IMR-90 (cell line): Measurements from ENCODE around the gene PEX14. TPM values are rescaled to one million over a fixed set of nuclear protein-coding genes. Genes with fewer than 3 reads are reported as not detected.

ENCODE experiments used
- ATAC-seq: fragments of 200-7000 bp; cut with Tn5 transposase; 2 replicates; pipeline ENCODE4 v1.9.1; 2020; ENCODE audit warnings: low read depth, mild to moderate bottlenecking, moderate library complexity
- BruUV-seq: library from RNA; stranded (reverse); fragments of 400-500 nt; replicated peaks from 2 replicates; lab custom pipeline; 2021; lab: Mats Ljungman, UMichigan
- CTCF ChIA-PET: fragments of 300-600 bp; formaldehyde crosslinking; extraction: SDS; loops from one replicate; lab custom pipeline; 2021; ENCODE audit warnings: antibody characterized with exemption; lab: Yijun Ruan, JAX
- POLR2A ChIA-PET: fragments of 300-600 bp; sonication (Branson Sonifier 250); formaldehyde crosslinking; loops from one replicate; lab custom pipeline; 2022; ENCODE audit warnings: antibody characterized with exemption; ENCODE audit not compliant: unreplicated experiment; lab: Charles Lee
- DNase-seq: peaks from one replicate; pipeline ENCODE4 v3.0.0; 2013
- H2AFZ ChIP-seq: replicated peaks from 2 replicates; pipeline ENCODE3; 2013; ENCODE audit warnings: low read length, mild to moderate bottlenecking; ENCODE audit not compliant: poor library complexity
- H2AK5ac ChIP-seq: 2 replicates; pipeline ENCODE4 v1.6.1; 2013; ENCODE audit warnings: low read depth, low read length, inconsistent platforms
- H2AK9ac ChIP-seq: replicated peaks from 2 replicates; pipeline ENCODE3; 2013; ENCODE audit warnings: mild to moderate bottlenecking, low read depth, low read length, moderate library complexity; ENCODE audit not compliant: poor library complexity
- H2BK120ac ChIP-seq: 2 replicates; pipeline ENCODE4 v1.6.1; 2013; ENCODE audit warnings: low read depth, low read length, inconsistent platforms
- H2BK15ac ChIP-seq: 3 replicates; pipeline ENCODE4 v1.6.1; 2013; ENCODE audit warnings: low read depth, low read length, inconsistent platforms
- H2BK20ac ChIP-seq: 2 replicates; pipeline ENCODE4 v1.6.1; 2013; ENCODE audit warnings: low read depth, mild to moderate bottlenecking, inconsistent platforms, low read length, moderate library complexity
- H2BK5ac ChIP-seq: 2 replicates; pipeline ENCODE4 v1.6.1; 2013; ENCODE audit warnings: mild to moderate bottlenecking, low read depth, low read length, inconsistent platforms; ENCODE audit not compliant: poor library complexity, severe bottlenecking
- H3K14ac ChIP-seq: replicated peaks from 2 replicates; pipeline ENCODE4 v1.6.1; 2013; ENCODE audit warnings: low read depth, low read length, inconsistent platforms
- H3K18ac ChIP-seq: 2 replicates; pipeline ENCODE4 v1.6.1; 2013; ENCODE audit warnings: low read depth, low read length, control low read depth
- H3K23ac ChIP-seq: 2 replicates; pipeline ENCODE4 v1.6.1; 2013; ENCODE audit warnings: low read depth, low read length, inconsistent platforms
- H3K27ac ChIP-seq: 2 replicates; pipeline ENCODE4 v1.5.1; 2013; ENCODE audit warnings: mild to moderate bottlenecking, control low read depth, low read length; ENCODE audit not compliant: insufficient read depth
- H3K27me3 ChIP-seq: 2 replicates; pipeline ENCODE4 v1.6.1; 2013; ENCODE audit warnings: low read length; ENCODE audit not compliant: control insufficient read depth, insufficient read depth
- H3K36me3 ChIP-seq: 2 replicates; pipeline ENCODE4 v1.6.1; 2013; ENCODE audit warnings: low read length, mixed read lengths; ENCODE audit not compliant: control insufficient read depth, insufficient read depth
- H3K4ac ChIP-seq: 2 replicates; pipeline ENCODE4 v1.6.1; 2013; ENCODE audit warnings: low read depth, low read length, inconsistent platforms
- H3K4me1 ChIP-seq: 2 replicates; pipeline ENCODE4 v1.6.1; 2013; ENCODE audit warnings: low read length, mixed read lengths; ENCODE audit not compliant: control insufficient read depth, insufficient read depth
- H3K4me2 ChIP-seq: 2 replicates; pipeline ENCODE4 v1.6.1; 2013; ENCODE audit warnings: low read depth, mild to moderate bottlenecking, control low read depth, low read length, moderate library complexity
- H3K4me3 ChIP-seq: 2 replicates; pipeline ENCODE4 v1.5.1; 2013; ENCODE audit warnings: low read depth, mild to moderate bottlenecking, control low read depth, low read length, moderate library complexity; ENCODE audit not compliant: insufficient read depth
- H3K56ac ChIP-seq: 2 replicates; pipeline ENCODE4 v1.6.1; 2013; ENCODE audit warnings: low read length, inconsistent platforms; ENCODE audit not compliant: insufficient read depth; ENCODE audit errors: extremely low read depth
- H3K79me1 ChIP-seq, 2 experiments: 2 replicates each; pipeline ENCODE4 v1.6.1; 2013; ENCODE audit warnings: low read length in 2 of 2, inconsistent platforms in 1 of 2, low read depth in 1 of 2
- H3K9ac ChIP-seq: 2 replicates; pipeline ENCODE4 v1.6.1; 2013; ENCODE audit warnings: low read depth, low read length, control low read depth
- H3K9me1 ChIP-seq: 2 replicates; pipeline ENCODE4 v1.6.1; 2013; ENCODE audit warnings: low read length, inconsistent platforms; ENCODE audit not compliant: insufficient read depth
- H3K9me3 ChIP-seq: 2 replicates; pipeline ENCODE4 v1.6.1; 2013; ENCODE audit warnings: low read length; ENCODE audit not compliant: control insufficient read depth, insufficient read depth
- H4K20me1 ChIP-seq: 2 replicates; pipeline ENCODE4 v1.6.1; 2013; ENCODE audit warnings: low read length, inconsistent platforms; ENCODE audit not compliant: insufficient read depth
- H4K5ac ChIP-seq: 2 replicates; pipeline ENCODE4 v1.6.1; 2013; ENCODE audit warnings: mild to moderate bottlenecking, low read depth, low read length, control low read depth
- H4K8ac ChIP-seq, 2 experiments: 2 replicates each; pipeline ENCODE4 v1.6.1; 2013; ENCODE audit warnings: low read depth in 2 of 2, low read length in 2 of 2, control low read depth in 1 of 2, inconsistent platforms in 1 of 2
- H4K91ac ChIP-seq: 2 replicates; pipeline ENCODE4 v1.6.1; 2013; ENCODE audit warnings: low read depth, low read length, inconsistent platforms; ENCODE audit not compliant: insufficient read depth
- BHLHE40 ChIP-seq: fragments of 150-350 bp; IDR thresholded peaks from 2 replicates; pipeline ENCODE4 v1.6.1; 2016; ENCODE audit warnings: mild to moderate bottlenecking, low read depth, low read length
- CEBPB ChIP-seq: IDR thresholded peaks from 2 replicates; pipeline ENCODE4 v1.6.1; 2012; ENCODE audit warnings: low read depth, low read length, improper control_type of control experiment
- FOS ChIP-seq: fragments of 150-350 bp; IDR thresholded peaks from 2 replicates; pipeline ENCODE4 v1.6.1; 2016; ENCODE audit warnings: low read depth, low read length
- SMC3 ChIP-seq: fragments of 150-350 bp; IDR thresholded peaks from 2 replicates; pipeline ENCODE4 v1.6.1; 2016; ENCODE audit warnings: low read depth, mild to moderate bottlenecking, antibody characterized with exemption, low read length, moderate library complexity
- WGBS, 2 experiments: methylation state at CpG; one replicate each; pipeline versions ENCODE4 v1.1.5 to v1.1.7; 2013; ENCODE audit warnings: missing lambda C conversion rate in 2 of 2; ENCODE audit not compliant: insufficient read length in 1 of 2; ENCODE audit errors: extremely low coverage in 2 of 2; 5-methylcytosine and 5-hydroxymethylcytosine counted together
- dilution Hi-C: fragments of 300-500 bp; cut with HindIII; formaldehyde crosslinking; loops from one replicate; pipeline ENCODE4 v1.14.3; 2018; ENCODE audit warnings: low sequenced_read_pairs; ENCODE audit not compliant: unreplicated experiment
- in situ Hi-C: fragments of 300-500 bp; cut with MboI; formaldehyde crosslinking; loops from 3 replicates; pipeline ENCODE4 v1.14.3; 2019; ENCODE audit warnings: low sequenced_read_pairs, inconsistent platforms, mixed read lengths
- intact Hi-C: fragments of 100-400 bp; cut with micrococcal nuclease; formaldehyde crosslinking; loops from 2 replicates; pipeline ENCODE4 v1.10.0; 2022
- polyA plus RNA-seq, 3 experiments: library from polyadenylated mRNA; depleted of rRNA; stranded (reverse); fragments of >200 nt; gene quantifications; 2 replicates each; pipeline ENCODE4 v1.2.3, GENCODE V29; 2012; ENCODE audit warnings: low replicate concordance in 1 of 3
- total RNA-seq: library from RNA; depleted of rRNA; stranded (reverse); fragments of >200 nt; gene quantifications from 2 replicates; pipeline ENCODE4 v1.2.3, GENCODE V29; 2012
- TF ChIP-seq, protein P1 (sequence below): conservative IDR thresholded peaks from 2 replicates; pipeline ENCODE4 v1.5.1; 2012; ENCODE audit warnings: mild to moderate bottlenecking, low read depth, low read length, improper control_type of control experiment

Gene PEX14
- total and polyA plus RNA-seq, 2 of the 4 experiments (the other 2 are of a cell fraction): 9.5 to 22.5 TPM

- Histone ChIP-seq H3K4me3 (no peak overlapping the region), H3K4me2 (peak overlapping the region; percentile 44; the same call in 1 of the 2 replicates), H4K8ac (peak overlapping the region; percentile 57 to 71; a peak in 1 of 4 replicates), H3K79me1 (peaks cover 6 to 26% of the 10 kb centered on the region in 2 experiments; a peak in 2 of 4 replicates), H3K4me1 (peaks cover 19% of the 10 kb centered on the region), H2BK15ac (peak overlapping the region; percentile 79; the same call in 2 of the 3 replicates), H2BK5ac (peak overlapping the region; percentile 89), H3K36me3 (no peaks in the 10 kb centered on the region), H2AK5ac (peak overlapping the region; percentile 84), H3K27me3 (no peaks in the 10 kb centered on the region), H2BK20ac (peak overlapping the region; percentile 79), H3K4ac (peak overlapping the region; percentile 84), H4K5ac (peak overlapping the region; percentile 77; the same call in 1 of the 2 replicates), H2AFZ (peak overlapping the region; percentile 1), H3K9ac (no peak overlapping the region), H3K56ac (no peak overlapping the region), H2AK9ac (peak overlapping the region; percentile 51), H3K14ac (peak overlapping the region; percentile 80), H3K9me1 (peaks cover 18% of the 10 kb centered on the region), H3K9me3 (no peaks in the 10 kb centered on the region), H3K23ac (peak overlapping the region; percentile 23), H4K91ac (peak overlapping the region; percentile 83), H4K20me1 (no peaks in the 10 kb centered on the region), H3K18ac (peak overlapping the region; percentile 66), H2BK120ac (peak overlapping the region; percentile 87), H3K27ac (peak overlapping the region; percentile 71)
- DNase-seq (peak; percentile 90), ATAC-seq (peak; percentile 86)
- dilution Hi-C loops (no loop called here), in situ Hi-C loops (no loop called here), intact Hi-C loops (loop anchor here (2.0 kb wide), 1 partner anchor 69 kb away; no protein-coding TSS in a partner anchor)
- no TSS peak for BruUV-seq
- ChIA-PET POLR2A (no interaction called here), CTCF (interaction anchor here (0.6 kb wide), 1 partner anchor 319 kb away, joined by 3 read pairs; no protein-coding TSS in a partner anchor)
- peak; percentile 59; the same call in 1 of the 2 replicates for TF ChIP-seq CEBPB
- peak; percentile 23; the same call in 1 of the 2 replicates for TF ChIP-seq BHLHE40
- TF ChIP-seq FOS: peak; percentile 49
- TF ChIP-seq, protein P1, sequence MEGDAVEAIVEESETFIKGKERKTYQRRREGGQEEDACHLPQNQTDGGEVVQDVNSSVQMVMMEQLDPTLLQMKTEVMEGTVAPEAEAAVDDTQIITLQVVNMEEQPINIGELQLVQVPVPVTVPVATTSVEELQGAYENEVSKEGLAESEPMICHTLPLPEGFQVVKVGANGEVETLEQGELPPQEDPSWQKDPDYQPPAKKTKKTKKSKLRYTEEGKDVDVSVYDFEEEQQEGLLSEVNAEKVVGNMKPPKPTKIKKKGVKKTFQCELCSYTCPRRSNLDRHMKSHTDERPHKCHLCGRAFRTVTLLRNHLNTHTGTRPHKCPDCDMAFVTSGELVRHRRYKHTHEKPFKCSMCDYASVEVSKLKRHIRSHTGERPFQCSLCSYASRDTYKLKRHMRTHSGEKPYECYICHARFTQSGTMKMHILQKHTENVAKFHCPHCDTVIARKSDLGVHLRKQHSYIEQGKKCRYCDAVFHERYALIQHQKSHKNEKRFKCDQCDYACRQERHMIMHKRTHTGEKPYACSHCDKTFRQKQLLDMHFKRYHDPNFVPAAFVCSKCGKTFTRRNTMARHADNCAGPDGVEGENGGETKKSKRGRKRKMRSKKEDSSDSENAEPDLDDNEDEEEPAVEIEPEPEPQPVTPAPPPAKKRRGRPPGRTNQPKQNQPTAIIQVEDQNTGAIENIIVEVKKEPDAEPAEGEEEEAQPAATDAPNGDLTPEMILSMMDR: no peak
- TF ChIP-seq SMC3: no peak
- WGBS, 2 experiments: no CpG with 5 or more reads among the region's 6 CpGs
Observed at GRCh38 chr1:10599194-10599861, 124.6 kb downstream of the PEX14 start.
